ENCODE data around the gene MAN2A1. TPM values are rescaled to one million over a fixed set of nuclear protein-coding genes. Genes with fewer than 3 reads are reported as not detected.

Gene MAN2A1
- total and polyA plus RNA-seq, 12 donors, result 11.7 to 123 (median 83.2) TPM

DNA sequence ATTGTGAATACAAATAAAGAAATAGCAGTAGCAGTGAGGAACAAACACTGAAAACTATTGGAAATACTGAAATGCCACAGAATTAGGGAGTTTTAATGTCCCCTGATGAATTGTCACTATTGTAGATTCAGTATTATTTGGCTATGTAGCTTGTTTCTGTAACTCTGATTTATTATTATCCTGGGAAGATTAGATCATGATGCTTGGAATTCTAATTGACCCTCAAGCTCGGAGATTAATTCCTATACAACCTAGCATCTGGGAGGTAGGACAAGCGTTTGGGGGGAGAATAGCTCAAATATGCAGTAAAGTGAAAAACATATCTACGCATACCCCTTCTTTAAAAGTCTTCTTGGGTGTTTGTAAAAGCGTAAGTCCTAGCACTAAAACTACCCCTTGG, 15.1 kb upstream of the MAN2A1 start:
- 74 to 86% (median 80%) methylated on average over 4 of the region's 4 CpGs for WGBS, 4 donors
- TF ChIP-seq, protein P1, sequence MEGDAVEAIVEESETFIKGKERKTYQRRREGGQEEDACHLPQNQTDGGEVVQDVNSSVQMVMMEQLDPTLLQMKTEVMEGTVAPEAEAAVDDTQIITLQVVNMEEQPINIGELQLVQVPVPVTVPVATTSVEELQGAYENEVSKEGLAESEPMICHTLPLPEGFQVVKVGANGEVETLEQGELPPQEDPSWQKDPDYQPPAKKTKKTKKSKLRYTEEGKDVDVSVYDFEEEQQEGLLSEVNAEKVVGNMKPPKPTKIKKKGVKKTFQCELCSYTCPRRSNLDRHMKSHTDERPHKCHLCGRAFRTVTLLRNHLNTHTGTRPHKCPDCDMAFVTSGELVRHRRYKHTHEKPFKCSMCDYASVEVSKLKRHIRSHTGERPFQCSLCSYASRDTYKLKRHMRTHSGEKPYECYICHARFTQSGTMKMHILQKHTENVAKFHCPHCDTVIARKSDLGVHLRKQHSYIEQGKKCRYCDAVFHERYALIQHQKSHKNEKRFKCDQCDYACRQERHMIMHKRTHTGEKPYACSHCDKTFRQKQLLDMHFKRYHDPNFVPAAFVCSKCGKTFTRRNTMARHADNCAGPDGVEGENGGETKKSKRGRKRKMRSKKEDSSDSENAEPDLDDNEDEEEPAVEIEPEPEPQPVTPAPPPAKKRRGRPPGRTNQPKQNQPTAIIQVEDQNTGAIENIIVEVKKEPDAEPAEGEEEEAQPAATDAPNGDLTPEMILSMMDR (IDR thresholded peaks at IDR 0.05), result no peak
- no peak for TF ChIP-seq POLR2A (IDR thresholded peaks at IDR 0.05)
- no peak for DNase-seq
- intact Hi-C loops (cut with DNase I), result no loop called here
- Histone ChIP-seq H3K27ac (no peak overlapping the region), H3K36me3 (replicated peaks in 1 of 2) (no peaks in the 10 kb centered on the region), H3K27me3 (no peaks in the 10 kb centered on the region), H3K4me3 (no peak overlapping the region), H3K9me3 (replicated peaks in 1 of 3) (no peaks in the 10 kb centered on the region), H3K4me1 (replicated peaks in 1 of 2) (no peaks in the 10 kb centered on the region)

DNA sequence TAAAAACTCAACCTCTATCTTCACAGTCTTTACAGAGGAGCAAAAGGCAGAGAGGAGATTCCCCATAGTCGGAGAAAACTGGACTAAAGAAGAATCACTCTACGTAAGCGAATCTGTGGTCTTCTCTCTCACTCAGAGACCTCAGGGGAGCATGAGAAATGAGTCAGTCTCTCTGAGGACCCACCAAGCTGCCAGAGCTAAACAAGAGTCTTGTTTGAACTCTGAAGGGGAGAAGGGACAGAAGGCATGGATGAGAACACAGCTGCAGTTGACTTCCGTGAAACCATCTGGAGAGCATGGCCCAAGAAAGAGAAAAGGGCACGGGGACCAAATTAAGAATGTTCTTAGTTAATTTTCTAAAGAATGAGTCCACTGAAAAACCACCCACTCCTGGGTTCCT, 12.8 kb upstream of the MAN2A1 start:
- 88 to 96% (median 93%) methylated on average over 5 of the region's 5 CpGs for WGBS, 4 donors
- no peak for DNase-seq
- no peaks in the 10 kb centered on the region for H3K36me3 ChIP-seq (replicated peaks in 1 of 2)
- no peaks in the 10 kb centered on the region for H3K27me3 ChIP-seq
- intact Hi-C loops (cut with DNase I), result no loop called here
- H3K4me1 ChIP-seq (replicated peaks in 1 of 2), result no peaks in the 10 kb centered on the region
- H3K9me3 ChIP-seq (replicated peaks in 1 of 3), result no peaks in the 10 kb centered on the region
- no peak for TF ChIP-seq POLR2A (IDR thresholded peaks at IDR 0.05)
- TF ChIP-seq, protein P1 (IDR thresholded peaks at IDR 0.05), result no peak
- H3K27ac ChIP-seq, result no peak overlapping the region
- H3K4me3 ChIP-seq, result no peak overlapping the region

DNA sequence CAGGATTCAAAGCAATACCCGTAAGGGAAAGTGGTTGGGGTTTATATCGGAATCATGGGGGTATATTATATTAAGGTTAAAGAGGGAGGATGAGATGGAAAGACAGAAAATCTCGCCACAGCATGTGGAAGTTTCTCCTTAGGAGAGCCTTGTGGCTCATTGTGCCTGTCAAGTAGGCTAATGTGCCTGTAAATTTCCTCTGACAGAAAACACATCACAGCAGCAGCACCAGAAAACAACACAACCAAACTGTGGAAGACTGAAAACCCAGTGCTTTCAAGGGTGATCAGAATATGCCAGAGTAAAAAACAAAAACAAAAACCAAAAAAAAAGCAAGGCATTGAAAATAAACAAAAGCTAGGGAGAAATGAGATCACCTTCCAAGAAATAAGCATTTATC, 11.3 kb upstream of the MAN2A1 start:
- intact Hi-C loops (cut with DNase I), result no loop called here
- WGBS, 4 donors, result 82 to 92% (median 86%) methylated on average over 3 of the region's 3 CpGs
- Histone ChIP-seq H3K4me3 (no peak overlapping the region), H3K36me3 (replicated peaks in 1 of 2) (no peaks in the 10 kb centered on the region), H3K27ac (no peak overlapping the region), H3K4me1 (replicated peaks in 1 of 2) (no peaks in the 10 kb centered on the region), H3K27me3 (no peaks in the 10 kb centered on the region), H3K9me3 (replicated peaks in 1 of 3) (no peaks in the 10 kb centered on the region)
- TF ChIP-seq POLR2A (IDR thresholded peaks at IDR 0.05), result no peak
- TF ChIP-seq, protein P1 (IDR thresholded peaks at IDR 0.05), result no peak
- no peak for DNase-seq

DNA sequence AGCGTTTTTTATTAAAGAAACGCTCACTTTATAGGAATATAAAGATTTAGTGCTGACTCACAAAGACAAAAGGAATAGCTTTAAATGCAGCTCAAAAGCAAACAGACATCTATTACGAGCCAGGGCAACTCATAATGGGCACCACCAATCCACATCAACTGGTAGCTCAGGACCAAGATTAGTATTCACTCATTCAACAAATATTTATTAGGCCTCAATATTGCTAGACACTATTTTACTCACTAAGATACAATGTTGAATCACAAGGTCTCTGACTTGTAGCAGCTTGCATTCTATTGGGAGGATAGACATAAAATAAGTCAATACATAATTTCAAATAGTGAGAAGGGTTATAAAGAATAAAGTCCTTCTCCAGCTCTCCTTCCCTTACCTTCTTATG, 8.0 kb upstream of the MAN2A1 start:
- Histone ChIP-seq H3K27ac (no peak overlapping the region), H3K4me3 (no peak overlapping the region), H3K4me1 (replicated peaks in 1 of 2) (no peaks in the 10 kb centered on the region), H3K9me3 (replicated peaks in 1 of 3) (no peaks in the 10 kb centered on the region), H3K27me3 (no peaks in the 10 kb centered on the region), H3K36me3 (replicated peaks in 1 of 2) (no peaks in the 10 kb centered on the region)
- intact Hi-C loops (cut with DNase I), result no loop called here
- TF ChIP-seq, protein P1 (IDR thresholded peaks at IDR 0.05), result no peak
- no peak for TF ChIP-seq POLR2A (IDR thresholded peaks at IDR 0.05)
- WGBS, 4 donors, result 90 to 96% (median 93%) methylated on average over 3 of the region's 3 CpGs
- DNase-seq, result no peak

Data from adrenal gland (tissue), 12 donors.